ENCODE data around the gene SPG11.
"Not testable (repeated sequence)": the region's sequence is repeated elsewhere in the genome, so short reads cannot be mapped to it uniquely, and the experiment has no call there.

The SPG11 gene

GRCh38 chr15:44706946-44707636, 43.6 kb upstream of the SPG11 start:
- DNase-seq (ENCODE audit: insufficient read length, low spot score) (no peak), FAIRE-seq (no peak)
- no peak for TF ChIP-seq CTCF (IDR thresholded peaks at IDR 0.05; ENCODE audit: insufficient read depth, missing control alignments)

DNA sequence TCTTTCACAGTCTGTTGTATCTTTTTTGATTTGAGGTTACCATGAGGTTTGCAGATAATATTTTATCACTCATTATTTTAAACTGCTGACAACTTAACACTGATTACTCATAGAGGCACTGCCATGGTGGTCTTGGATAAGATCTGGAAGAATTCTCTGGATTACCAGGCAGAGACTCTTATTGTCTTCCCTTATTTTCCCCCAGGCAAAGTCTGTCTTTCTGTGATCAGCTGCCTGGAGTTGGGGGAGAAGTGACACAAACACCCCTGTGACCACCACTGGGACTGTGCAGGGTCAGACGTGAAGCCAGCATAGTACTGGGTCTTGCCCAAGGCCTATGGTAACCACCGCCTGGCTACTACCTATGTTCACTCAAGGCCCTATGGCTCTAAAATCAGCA, 42.9 kb upstream of the SPG11 start:
- FAIRE-seq (no peak), DNase-seq (ENCODE audit: insufficient read length, low spot score) (no peak)
- TF ChIP-seq CTCF (IDR thresholded peaks at IDR 0.05; ENCODE audit: insufficient read depth, missing control alignments): no peak

DNA sequence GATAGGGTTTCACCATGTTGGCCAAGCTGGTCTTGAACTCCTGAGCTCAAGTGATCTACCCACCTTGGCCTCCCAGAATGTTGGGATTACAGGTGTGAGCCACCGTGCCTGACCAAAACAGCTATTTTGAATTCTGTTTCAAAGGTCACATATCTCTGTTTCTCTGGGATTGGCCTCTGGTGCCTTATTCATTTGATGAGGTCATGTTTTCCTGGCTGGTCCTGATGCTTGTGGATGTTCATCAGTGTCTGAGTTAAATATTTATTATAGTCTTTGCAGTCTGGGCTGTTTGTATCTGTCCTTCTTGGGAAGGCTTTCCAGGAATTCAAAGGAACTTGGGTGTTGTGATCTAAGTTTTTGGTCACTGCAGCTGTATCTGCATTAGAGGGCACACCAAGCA, 42.5 kb upstream of the SPG11 start:
- DNase-seq (ENCODE audit: insufficient read length, low spot score): no peak
- no peak for TF ChIP-seq CTCF (IDR thresholded peaks at IDR 0.05; ENCODE audit: insufficient read depth, missing control alignments)
- no peak for FAIRE-seq

DNA sequence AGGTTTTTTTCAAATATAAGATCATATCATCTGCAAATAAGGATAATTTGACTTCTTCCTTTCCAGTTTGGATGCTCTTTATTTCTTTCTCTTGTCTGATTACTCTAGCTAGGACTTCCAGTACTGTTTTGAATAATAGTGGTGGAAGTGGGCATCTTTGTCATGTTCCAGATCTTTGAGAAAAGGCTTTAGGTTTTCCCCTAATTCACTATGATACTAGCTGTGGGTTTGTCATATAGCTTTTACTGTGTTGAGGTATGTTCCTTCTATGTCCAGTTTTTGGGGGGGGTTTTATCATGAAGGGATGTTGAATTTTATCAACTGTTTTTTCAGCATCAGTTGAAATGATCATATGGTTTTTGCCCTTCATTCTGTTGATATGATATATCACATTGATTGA, 37.2 kb upstream of the SPG11 start:
- not testable (repeated sequence) for DNase-seq (ENCODE audit: insufficient read length, low spot score)

GRCh38 chr15:44698641-44699040, 35.2 kb upstream of the SPG11 start:
- FAIRE-seq: no peak

More for the DNA sequence above, 37.2 kb upstream of the SPG11 start:
- FAIRE-seq: not testable (repeated sequence)

DNA sequence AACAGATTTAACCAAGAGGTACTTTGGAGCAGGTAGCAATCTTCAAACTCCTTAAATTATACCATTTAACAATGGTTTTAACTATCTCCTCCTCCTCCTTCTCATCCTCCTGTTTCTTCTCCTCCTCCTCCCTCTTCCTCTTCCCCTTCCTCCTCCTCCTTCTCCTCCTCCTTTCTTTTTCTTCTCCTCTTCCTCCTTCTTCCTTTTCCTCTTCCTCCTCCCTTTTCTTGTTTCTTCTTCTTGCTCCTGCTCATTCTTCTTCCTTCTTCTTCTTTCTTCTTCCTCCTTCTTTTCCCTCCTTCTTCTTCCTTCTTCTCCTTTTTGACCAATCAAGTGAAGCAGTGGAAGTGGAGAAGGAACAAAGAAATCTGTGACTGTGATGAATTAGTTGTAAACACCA, 33.6 kb upstream of the SPG11 start:
- TF ChIP-seq CTCF (IDR thresholded peaks at IDR 0.05; ENCODE audit: insufficient read depth, missing control alignments): no peak
- DNase-seq (ENCODE audit: insufficient read length, low spot score) (no peak), FAIRE-seq (no peak)

More at GRCh38 chr15:44698641-44699040, 35.2 kb upstream of the SPG11 start:
- no peak for DNase-seq (ENCODE audit: insufficient read length, low spot score)
- TF ChIP-seq CTCF (IDR thresholded peaks at IDR 0.05; ENCODE audit: insufficient read depth, missing control alignments): no peak

DNA sequence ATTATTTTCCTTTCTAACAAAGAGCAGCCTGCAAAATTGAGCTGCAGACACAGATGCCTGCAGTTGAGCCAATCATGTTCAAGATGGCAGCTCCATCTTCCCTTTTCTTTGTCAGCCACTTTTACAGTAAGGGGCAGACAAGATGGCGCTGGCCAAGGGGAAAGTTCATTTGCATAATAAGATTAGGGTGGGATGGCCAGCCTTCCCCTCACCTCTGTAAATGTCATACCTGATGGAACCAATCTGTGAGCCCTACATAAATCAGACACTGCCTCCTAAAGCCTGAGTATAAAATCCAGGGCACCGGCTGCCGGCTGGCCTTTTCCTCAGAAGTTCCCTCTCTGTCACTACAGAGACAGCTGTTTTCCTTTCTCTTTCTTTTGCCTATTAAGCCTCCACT, 31.8 kb upstream of the SPG11 start:
- no peak for FAIRE-seq
- no peak for TF ChIP-seq CTCF (IDR thresholded peaks at IDR 0.05; ENCODE audit: insufficient read depth, missing control alignments)

DNA sequence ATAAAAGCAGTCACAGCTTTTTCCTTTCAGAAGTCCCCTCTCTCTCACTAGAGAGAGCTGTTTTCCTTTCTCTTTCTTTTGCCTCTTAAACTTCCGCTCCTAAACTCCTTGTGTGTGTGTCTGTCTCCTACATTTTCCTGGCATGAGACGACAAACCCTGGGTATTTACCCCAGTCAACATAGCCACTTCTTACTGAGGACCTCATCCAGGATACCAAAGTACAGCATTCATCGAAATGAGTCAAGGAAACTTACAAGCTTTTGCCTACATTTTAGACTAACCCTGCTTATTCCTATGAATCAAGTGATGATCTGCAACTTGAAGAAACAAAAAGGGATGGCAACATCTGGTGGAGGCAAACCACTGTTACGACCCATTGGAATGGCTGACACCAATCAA, 31.0 kb upstream of the SPG11 start:
- FAIRE-seq (no peak), DNase-seq (ENCODE audit: insufficient read length, low spot score) (no peak)
- no peak for TF ChIP-seq CTCF (IDR thresholded peaks at IDR 0.05; ENCODE audit: insufficient read depth, missing control alignments)

More for the DNA sequence above, 31.8 kb upstream of the SPG11 start:
- no peak for DNase-seq (ENCODE audit: insufficient read length, low spot score)
